Endometrial microvascular endothelial cells (primary cell): ENCODE measurements around the gene FANCL. TPM values are rescaled to one million over a fixed set of nuclear protein-coding genes. Genes with fewer than 3 reads are reported as not detected.

Experiments used
- in situ Hi-C: cut with HindIII; loops from 2 replicates; pipeline ENCODE4 v1.10.0; 2017; ENCODE audit warnings: low sequenced_read_pairs, low pct_unique_long_range_greater_than_20kb; ENCODE audit errors: inconsistent ontology term
- total RNA-seq: library from RNA; depleted of rRNA; stranded (reverse); fragments of >200 nt; gene quantifications from one replicate; pipeline ENCODE4 v1.2.3, GENCODE V29; 2015; ENCODE audit errors: inconsistent ontology term

FANCL gene
- total RNA-seq, 1 donor from 2014 or later = 20.3 TPM

- in situ Hi-C loops = no loop called here
These were observed 130.4 kb downstream of the FANCL start for GRCh38 chr2:58110765-58111164.

- in situ Hi-C loops = no loop called here
These were observed 131.6 kb downstream of the FANCL start for GRCh38 chr2:58109481-58109880.

Other genes with a start within 250 kb of the FANCL start
- 98.1 TPM for gene VRK2, start 194.5 kb downstream of the FANCL start, total RNA-seq